CD8-positive, alpha-beta memory T cell (primary cell): ENCODE data around the gene CHL1. TPM values are rescaled to one million over a fixed set of nuclear protein-coding genes. Genes with fewer than 3 reads are reported as not detected.

Source experiments
- CTCF ChIA-PET: fragments of 350-600 bp; sonication (Branson Sonifier 250); formaldehyde crosslinking; loops from one replicate; lab custom pipeline; 2021; ENCODE audit warnings: antibody characterized with exemption; lab: Charles Lee
- POLR2A ChIA-PET: fragments of 350-600 bp; sonication (Branson Sonifier 250); formaldehyde crosslinking; loops from one replicate; lab custom pipeline; 2021; ENCODE audit warnings: antibody characterized with exemption; lab: Charles Lee
- DNase-seq, 5 donors: peaks; one replicate each; pipeline versions ENCODE4 v3.0.0 to v3.0.0-alpha.2; 2020 to 2022; ENCODE audit warnings: mixed read lengths in 1 of 5
- H3K27ac ChIP-seq: one replicate; pipeline ENCODE4 v1.7.0; 2013; ENCODE audit warnings: low read depth, mild to moderate bottlenecking, low read length, moderate library complexity
- H3K27me3 ChIP-seq: 2 replicates; pipeline ENCODE4 v1.7.0; 2013; ENCODE audit warnings: low read length, mild to moderate bottlenecking; ENCODE audit not compliant: insufficient read depth, poor library complexity, severe bottlenecking
- H3K36me3 ChIP-seq: 2 replicates; pipeline ENCODE4 v1.7.0; 2013; ENCODE audit warnings: mild to moderate bottlenecking, low read length, moderate library complexity; ENCODE audit not compliant: insufficient read depth
- H3K4me1 ChIP-seq: 2 replicates; pipeline ENCODE4 v1.7.0; 2013; ENCODE audit warnings: mild to moderate bottlenecking, low read length, moderate library complexity; ENCODE audit not compliant: insufficient read depth
- H3K4me3 ChIP-seq: 2 replicates; pipeline ENCODE4 v1.7.0; 2013; ENCODE audit warnings: mild to moderate bottlenecking, low read length
- H3K9me3 ChIP-seq: 2 replicates; pipeline ENCODE4 v1.7.0; 2013; ENCODE audit warnings: mild to moderate bottlenecking, low read length
- H3K27ac Mint-ChIP-seq, 8 donors: one replicate each; pipeline ENCODE4 v1.8.0; 2020 to 2021; ENCODE audit warnings: mixed read lengths in 8 of 8, mild to moderate bottlenecking in 6 of 8, inconsistent platforms in 3 of 8, moderate library complexity in 3 of 8
- H3K27me3 Mint-ChIP-seq, 2 donors: one replicate each; pipeline ENCODE4 v1.8.0; 2020 to 2021; ENCODE audit warnings: mixed read lengths in 2 of 2, mild to moderate bottlenecking in 1 of 2, moderate library complexity in 1 of 2
- H3K36me3 Mint-ChIP-seq, 3 donors: one replicate each; pipeline ENCODE4 v1.8.0; 2020 to 2021; ENCODE audit warnings: mixed read lengths in 3 of 3, inconsistent platforms in 1 of 3, mild to moderate bottlenecking in 1 of 3
- H3K4me1 Mint-ChIP-seq, 3 donors: one replicate each; pipeline ENCODE4 v1.8.0; 2020 to 2021; ENCODE audit warnings: mixed read lengths in 3 of 3, inconsistent platforms in 1 of 3, mild to moderate bottlenecking in 1 of 3
- H3K4me3 Mint-ChIP-seq, 7 donors: one replicate each; pipeline ENCODE4 v1.8.0; 2020 to 2021; ENCODE audit warnings: mixed read lengths in 7 of 7, mild to moderate bottlenecking in 6 of 7, moderate library complexity in 4 of 7, inconsistent platforms in 2 of 7
- H3K9me3 Mint-ChIP-seq, 5 donors: one replicate each; pipeline ENCODE4 v1.8.0; 2020 to 2022; ENCODE audit warnings: mixed read lengths in 5 of 5, mild to moderate bottlenecking in 3 of 5, moderate library complexity in 2 of 5, inconsistent platforms in 1 of 5
- polyA plus RNA-seq: library from polyadenylated mRNA; unstranded; fragments of 300-500 nt; fragmentation: Illumina TruSeq; gene quantifications from one replicate; pipeline ENCODE4 v1.2.3, GENCODE V29; 2021
- total RNA-seq, 2 experiments: library from RNA; stranded (reverse); gene quantifications; one replicate each; pipeline ENCODE4 v1.2.3, GENCODE V29; 2021

CHL1 gene
- total and polyA plus RNA-seq, 3 experiments from 2014 or later, result not detected

- H3K9me3 Mint-ChIP-seq, result peaks cover 2 to 6% (median 5%) of the 10 kb centered on the region in 5 donors
- H3K27me3 ChIP-seq, result no peaks in the 10 kb centered on the region
- CTCF ChIA-PET, result no interaction called here
- no peaks in the 10 kb centered on the region for H3K9me3 ChIP-seq
- no peak for DNase-seq
- POLR2A ChIA-PET, result no interaction called here
- no peak overlapping the region for H3K4me3 ChIP-seq
- peaks cover 0 to 5% of the 10 kb centered on the region in 2 donors for H3K27me3 Mint-ChIP-seq
- H3K36me3 ChIP-seq, result no peaks in the 10 kb centered on the region
- no peak overlapping the region for H3K27ac ChIP-seq
- H3K27ac Mint-ChIP-seq, result no peak overlapping the region
- no peaks in the 10 kb centered on the region for H3K4me1 Mint-ChIP-seq
- H3K4me1 ChIP-seq, result no peaks in the 10 kb centered on the region
- no peaks in the 10 kb centered on the region for H3K36me3 Mint-ChIP-seq
- H3K4me3 Mint-ChIP-seq, result no peak overlapping the region
These were observed 81.3 kb downstream of the CHL1 start for GRCh38 chr3:277873-278272.

- H3K36me3 Mint-ChIP-seq, result no peaks in the 10 kb centered on the region
- CTCF ChIA-PET, result no interaction called here
- H3K36me3 ChIP-seq, result no peaks in the 10 kb centered on the region
- H3K27ac Mint-ChIP-seq, result no peak overlapping the region
- POLR2A ChIA-PET, result no interaction called here
- H3K4me3 Mint-ChIP-seq, result no peak overlapping the region
- no peaks in the 10 kb centered on the region for H3K27me3 ChIP-seq
- peaks cover 2 to 6% (median 5%) of the 10 kb centered on the region in 5 donors for H3K9me3 Mint-ChIP-seq
- H3K4me1 Mint-ChIP-seq, result no peaks in the 10 kb centered on the region
- no peaks in the 10 kb centered on the region for H3K4me1 ChIP-seq
- H3K9me3 ChIP-seq, result no peaks in the 10 kb centered on the region
- no peak overlapping the region for H3K4me3 ChIP-seq
- H3K27ac ChIP-seq, result no peak overlapping the region
- H3K27me3 Mint-ChIP-seq, result peaks cover 0 to 5% of the 10 kb centered on the region in 2 donors
- no peak for DNase-seq
These were observed 81.9 kb downstream of the CHL1 start for GRCh38 chr3:278300-279064.

GRCh38 chr3:279325-279724 lies 82.8 kb downstream of the CHL1 start:
- DNase-seq, result no peak
- H3K27ac ChIP-seq, result no peak overlapping the region
- no peak overlapping the region for H3K4me3 Mint-ChIP-seq
- H3K36me3 Mint-ChIP-seq, result no peaks in the 10 kb centered on the region
- no peak overlapping the region for H3K4me3 ChIP-seq
- H3K4me1 ChIP-seq, result no peaks in the 10 kb centered on the region
- H3K36me3 ChIP-seq, result no peaks in the 10 kb centered on the region
- H3K27me3 ChIP-seq, result no peaks in the 10 kb centered on the region
- H3K9me3 ChIP-seq, result no peaks in the 10 kb centered on the region
- CTCF ChIA-PET, result no interaction called here
- H3K9me3 Mint-ChIP-seq, result peaks cover 0 to 6% (median 2%) of the 10 kb centered on the region in 5 donors
- POLR2A ChIA-PET, result no interaction called here
- no peak overlapping the region for H3K27ac Mint-ChIP-seq
- H3K4me1 Mint-ChIP-seq, result no peaks in the 10 kb centered on the region
- no peaks in the 10 kb centered on the region for H3K27me3 Mint-ChIP-seq

- H3K36me3 Mint-ChIP-seq, result no peaks in the 10 kb centered on the region
- no peak overlapping the region for H3K27ac Mint-ChIP-seq
- H3K27me3 ChIP-seq, result no peaks in the 10 kb centered on the region
- no peaks in the 10 kb centered on the region for H3K36me3 ChIP-seq
- H3K4me3 ChIP-seq, result no peak overlapping the region
- H3K27me3 Mint-ChIP-seq, result no peaks in the 10 kb centered on the region
- no peak overlapping the region for H3K4me3 Mint-ChIP-seq
- CTCF ChIA-PET, result no interaction called here
- no peaks in the 10 kb centered on the region for H3K4me1 ChIP-seq
- H3K4me1 Mint-ChIP-seq, result no peaks in the 10 kb centered on the region
- no peak overlapping the region for H3K27ac ChIP-seq
- POLR2A ChIA-PET, result no interaction called here
- DNase-seq, result no peak
- H3K9me3 ChIP-seq, result no peaks in the 10 kb centered on the region
- H3K9me3 Mint-ChIP-seq, result peaks cover 0 to 12% (median 2%) of the 10 kb centered on the region in 5 donors
These were observed 84.1 kb downstream of the CHL1 start for GRCh38 chr3:280681-281080.

GRCh38 chr3:284322-284721 lies 87.8 kb downstream of the CHL1 start:
- Histone ChIP-seq H3K4me1 (no peaks in the 10 kb centered on the region), H3K27me3 (no peaks in the 10 kb centered on the region), H3K4me3 (no peak overlapping the region), H3K9me3 (no peaks in the 10 kb centered on the region), H3K36me3 (no peaks in the 10 kb centered on the region), H3K27ac (no peak overlapping the region)
- Mint-ChIP-seq H3K4me1 (no peaks in the 10 kb centered on the region), H3K27ac (no peak overlapping the region), H3K27me3 (no peaks in the 10 kb centered on the region), H3K9me3 (peaks cover 2 to 12% (median 3%) of the 10 kb centered on the region in 5 donors), H3K36me3 (no peaks in the 10 kb centered on the region), H3K4me3 (no peak overlapping the region)
- POLR2A ChIA-PET, result no interaction called here
- no peak for DNase-seq
- CTCF ChIA-PET, result no interaction called here

GRCh38 chr3:288417-288816 lies 91.9 kb downstream of the CHL1 start:
- H3K27ac Mint-ChIP-seq, result no peak overlapping the region
- no peak for DNase-seq
- Histone ChIP-seq H3K27me3 (no peaks in the 10 kb centered on the region), H3K4me3 (no peak overlapping the region), H3K36me3 (no peaks in the 10 kb centered on the region), H3K9me3 (no peaks in the 10 kb centered on the region), H3K4me1 (no peaks in the 10 kb centered on the region), H3K27ac (no peak overlapping the region)
- peaks cover 0 to under 1% (median 0%) of the 10 kb centered on the region in 3 donors for H3K4me1 Mint-ChIP-seq
- H3K4me3 Mint-ChIP-seq, result no peak overlapping the region
- CTCF ChIA-PET, result no interaction called here
- H3K36me3 Mint-ChIP-seq, result no peaks in the 10 kb centered on the region
- H3K9me3 Mint-ChIP-seq, result peaks cover 0 to 15% (median 3%) of the 10 kb centered on the region in 5 donors
- POLR2A ChIA-PET, result no interaction called here
- no peaks in the 10 kb centered on the region for H3K27me3 Mint-ChIP-seq

- H3K27me3 ChIP-seq, result no peaks in the 10 kb centered on the region
- H3K9me3 ChIP-seq, result no peaks in the 10 kb centered on the region
- H3K27ac Mint-ChIP-seq, result no peak overlapping the region
- no peak overlapping the region for H3K4me3 Mint-ChIP-seq
- ChIA-PET CTCF (no interaction called here), POLR2A (no interaction called here)
- no peak overlapping the region for H3K4me3 ChIP-seq
- peaks cover 0 to 2% (median 0%) of the 10 kb centered on the region in 3 donors for H3K4me1 Mint-ChIP-seq
- peaks cover 0 to 10% (median 5%) of the 10 kb centered on the region in 5 donors for H3K9me3 Mint-ChIP-seq
- no peaks in the 10 kb centered on the region for H3K4me1 ChIP-seq
- H3K27me3 Mint-ChIP-seq, result no peaks in the 10 kb centered on the region
- no peak overlapping the region for H3K27ac ChIP-seq
- DNase-seq, result no peak
- H3K36me3 Mint-ChIP-seq, result no peaks in the 10 kb centered on the region
- no peaks in the 10 kb centered on the region for H3K36me3 ChIP-seq
These were observed 94.5 kb downstream of the CHL1 start for GRCh38 chr3:291028-291427.

- no peak overlapping the region for H3K27ac ChIP-seq
- Mint-ChIP-seq H3K4me3 (no peak overlapping the region), H3K4me1 (peaks cover 0 to 2% (median 0%) of the 10 kb centered on the region in 3 donors), H3K36me3 (no peaks in the 10 kb centered on the region), H3K9me3 (peaks cover 1 to 10% (median 5%) of the 10 kb centered on the region in 5 donors), H3K27me3 (no peaks in the 10 kb centered on the region), H3K27ac (no peak overlapping the region)
- no peak for DNase-seq
- no peak overlapping the region for H3K4me3 ChIP-seq
- no peaks in the 10 kb centered on the region for H3K9me3 ChIP-seq
- H3K27me3 ChIP-seq, result no peaks in the 10 kb centered on the region
- H3K4me1 ChIP-seq, result no peaks in the 10 kb centered on the region
- ChIA-PET POLR2A (no interaction called here), CTCF (no interaction called here)
- no peaks in the 10 kb centered on the region for H3K36me3 ChIP-seq
These were observed 95.3 kb downstream of the CHL1 start for GRCh38 chr3:291646-292436.
